K562 (cell line): Measurements from ENCODE around the gene UQCRC2. TPM values are rescaled to one million over a fixed set of nuclear protein-coding genes. Genes with fewer than 3 reads are reported as not detected.

ENCODE experiments used
- ATAC-seq: fragments of 200-7000 bp; cut with Tn5 transposase; 3 replicates; pipeline ENCODE4 v1.9.1; 2020; ENCODE audit warnings: moderate library complexity
- BruUV-seq: library from RNA; stranded (reverse); fragments of 400-500 nt; replicated peaks from 2 replicates; lab custom pipeline; 2021; lab: Mats Ljungman, UMichigan
- CTCF ChIA-PET: fragments of 300-600 bp; formaldehyde crosslinking; extraction: SDS; loops from one replicate; lab custom pipeline; 2021; ENCODE audit warnings: low intra/inter-chr PET ratio; lab: Yijun Ruan, JAX
- POLR2A ChIA-PET: fragments of 300-600, 350-650 bp; sonication (Branson Sonifier 250); formaldehyde crosslinking; extraction: SDS; loops from one replicate; lab custom pipeline; 2021; ENCODE audit warnings: antibody characterized with exemption, inconsistent platforms; lab: Yijun Ruan, JAX
- DNase-seq, 4 experiments: peaks; one replicate each; pipeline versions ENCODE4 v3.0.0 to v3.0.0-alpha.2; 2011 to 2018; ENCODE audit warnings: low spot score in 3 of 4, mixed read lengths in 3 of 4; ENCODE audit errors: extremely low read depth in 1 of 4
- FAIRE-seq: peaks from 2 replicates; lab custom pipeline; 2011; peaks lifted over from hg19 to GRCh38; lab: Jason Lieb, UNC
- H2AFZ ChIP-seq: 2 replicates; pipeline ENCODE4 v1.6.0; 2011; ENCODE audit warnings: low read depth, low read length, control low read depth, inconsistent platforms
- H3K27ac ChIP-seq: fragments of 200-600 bp; 3 replicates; pipeline ENCODE4 v1.8.0; 2011; ENCODE audit warnings: low read depth, mild to moderate bottlenecking, control low read depth, inconsistent platforms, low read length, moderate library complexity, mixed read lengths; ENCODE audit errors: extremely low read depth
- H3K27me3 ChIP-seq, 2 experiments: fragments of 300-600 bp in 1 of 2; 2 replicates in 1 of 2; 3 replicates in 1 of 2; pipeline versions ENCODE4 v1.6.0 to v1.8.0; 2011; ENCODE audit warnings: inconsistent platforms in 2 of 2, low read length in 2 of 2, mild to moderate bottlenecking in 1 of 2, mixed read lengths in 1 of 2, moderate library complexity in 1 of 2; ENCODE audit not compliant: control insufficient read depth in 2 of 2, insufficient read depth in 2 of 2
- H3K36me3 ChIP-seq: fragments of 300-600 bp; 3 replicates; pipeline ENCODE4 v1.8.0; 2011; ENCODE audit warnings: mild to moderate bottlenecking, low read length, inconsistent platforms; ENCODE audit not compliant: control insufficient read depth, insufficient read depth
- H3K4me1 ChIP-seq, 2 experiments: fragments of 200-600 bp in 1 of 2; replicated peaks in 1 of 2; 2 replicates in 1 of 2; 3 replicates in 1 of 2; pipeline versions ENCODE4 v1.5.1 to v1.8.0; 2011; ENCODE audit warnings: inconsistent platforms in 2 of 2, low read length in 2 of 2, mild to moderate bottlenecking in 1 of 2, mixed read lengths in 1 of 2, moderate library complexity in 1 of 2; ENCODE audit not compliant: control insufficient read depth in 2 of 2, insufficient read depth in 2 of 2
- H3K4me2 ChIP-seq: 2 replicates; pipeline ENCODE4 v1.6.1; 2011; ENCODE audit warnings: low read length, control low read depth, inconsistent platforms, mixed read lengths; ENCODE audit not compliant: insufficient read depth
- H3K4me3 ChIP-seq: fragments of 200-600 bp; sonication (generic), shearing (Covaris generic); 2 replicates; pipeline ENCODE4 v1.5.1; 2016; ENCODE audit warnings: control low read depth, inconsistent platforms
- H3K79me2 ChIP-seq: fragments of 200-600 bp; 3 replicates; pipeline ENCODE4 v1.8.0; 2011; ENCODE audit warnings: low read length, inconsistent platforms; ENCODE audit not compliant: control insufficient read depth, insufficient read depth
- H3K9ac ChIP-seq, 2 experiments: 2 replicates each; pipeline versions ENCODE4 v1.6.0 to v1.6.1; 2011; ENCODE audit warnings: low read depth in 2 of 2, low read length in 2 of 2, control low read depth in 1 of 2, inconsistent platforms in 1 of 2, mild to moderate bottlenecking in 1 of 2, mixed read lengths in 1 of 2; ENCODE audit not compliant: insufficient read depth in 1 of 2
- H3K9me1 ChIP-seq: one replicate; pipeline ENCODE4 v1.6.0; 2011; ENCODE audit warnings: inconsistent platforms, mild to moderate bottlenecking, low read length, moderate library complexity; ENCODE audit not compliant: control insufficient read depth, insufficient read depth
- H3K9me3 ChIP-seq: replicated peaks from 2 replicates; pipeline ENCODE4 v1.5.1; 2011; ENCODE audit warnings: low read depth, low read length, inconsistent platforms; ENCODE audit not compliant: control insufficient read depth, insufficient read depth
- H4K20me1 ChIP-seq: replicated peaks from 2 replicates; pipeline ENCODE4 v1.6.1; 2011; ENCODE audit warnings: low read length, inconsistent platforms, mixed read lengths; ENCODE audit not compliant: control insufficient read depth, insufficient read depth
- CBX1 ChIP-seq: sonication (generic); IDR thresholded peaks from 2 replicates; pipeline ENCODE4 v1.6.1; 2016; ENCODE audit warnings: antibody characterized with exemption, low read depth, mild to moderate bottlenecking
- CREB3 ChIP-seq: fragments of 450-650 bp; conservative IDR thresholded peaks from 2 replicates; pipeline ENCODE4 v1.6.1; 2016; ENCODE audit warnings: missing genetic modification characterization, low read depth, mild to moderate bottlenecking, missing compliant biosample characterization, moderate library complexity
- FIP1L1 ChIP-seq: fragments of 200-400 bp; formaldehyde crosslinking; IDR thresholded peaks from 2 replicates; pipeline ENCODE4 v1.6.1; 2018; ENCODE audit warnings: mild to moderate bottlenecking, low read depth, low read length; ENCODE audit not compliant: poor library complexity, severe bottlenecking
- FOXJ3 ChIP-seq: sonication (generic); formaldehyde crosslinking; IDR thresholded peaks from 2 replicates; pipeline ENCODE4 v1.4.0; 2020; ENCODE audit warnings: mild to moderate bottlenecking, missing genetic modification reagents
- FUS ChIP-seq: fragments of 200-400 bp; formaldehyde crosslinking; optimal IDR thresholded peaks from 2 replicates; pipeline ENCODE3; 2017; ENCODE audit warnings: low read depth, low read length
- HES1 ChIP-seq: fragments of 450-650 bp; IDR thresholded peaks from 2 replicates; pipeline ENCODE4 v1.6.1; 2016; ENCODE audit warnings: low read depth, mild to moderate bottlenecking, moderate library complexity
- TAF1 ChIP-seq: IDR thresholded peaks from 2 replicates; pipeline ENCODE4 v1.6.1; 2011; ENCODE audit warnings: mild to moderate bottlenecking, low read length, moderate library complexity; ENCODE audit not compliant: insufficient read depth, control insufficient read depth, severe bottlenecking; ENCODE audit errors: extremely low read depth
- TAL1 ChIP-seq: fragments of 450-650 bp; IDR thresholded peaks from 2 replicates; pipeline ENCODE4 v1.6.1; 2016; ENCODE audit warnings: mild to moderate bottlenecking
- ZNF184 ChIP-seq: sonication (generic); formaldehyde crosslinking; IDR thresholded peaks from 2 replicates; pipeline ENCODE4 v1.5.0; 2020; ENCODE audit warnings: missing genetic modification reagents
- ZNF766 ChIP-seq: fragments of 200-800 bp; sonication (Bioruptor generic); conservative IDR thresholded peaks from 2 replicates; pipeline ENCODE4 v1.6.1; 2016; ENCODE audit warnings: missing genetic modification characterization, missing compliant biosample characterization
- WGBS: fragments of 100-300 bp; shearing (Covaris generic); methylation state at CpG from one replicate; pipeline ENCODE4 v1.1.6; 2016; ENCODE audit warnings: low coverage, mixed read lengths; ENCODE audit not compliant: insufficient coverage; ENCODE audit errors: missing lambda C conversion rate; 5-methylcytosine and 5-hydroxymethylcytosine counted together
- in situ Hi-C: fragments of 300-500 bp; cut with MboI; formaldehyde crosslinking; loops from 4 replicates; pipeline ENCODE4 v1.15.0; 2018; ENCODE audit warnings: inconsistent platforms, mixed read lengths
- intact Hi-C: fragments of 100-400 bp; cut with micrococcal nuclease; formaldehyde crosslinking; loops from 2 replicates; pipeline ENCODE4 v1.14.2; 2022
- polyA plus RNA-seq, 8 experiments: library from polyadenylated mRNA; depleted of rRNA in 4 of 8; stranded (reverse) in 5 of 8; unstranded in 3 of 8; fragments of >200 nt; fragmentation: Nextera tagmentation in 2 of 8; fragmentation: Illumina TruSeq in 1 of 8; extraction: Ambion mirVana in 2 of 8; extraction: Trizol in 1 of 8; gene quantifications; 2 replicates each; pipeline versions ENCODE4 v1.2.1 to v1.2.3, GENCODE V29; 2011 to 2014; ENCODE audit warnings: inconsistent platforms in 1 of 8, missing spikeins in 1 of 8
- total RNA-seq, 7 experiments: library from RNA; depleted of rRNA in 6 of 7; stranded (reverse); fragments of >200 nt in 6 of 7; fragmentation: Illumina TruSeq in 2 of 7; extraction: Trizol in 2 of 7; gene quantifications; 2 replicates each; pipeline versions ENCODE4 v1.2.1 to v1.2.3, GENCODE V29; 2011 to 2021; ENCODE audit warnings: low replicate concordance in 1 of 7

The UQCRC2 gene
- total and polyA plus RNA-seq, 9 of the 15 experiments (the other 6 are each of a cell fraction or from before 2014, with no cell fraction given) = 177 to 516 (median 319) TPM

- CTCF ChIA-PET = interaction anchor here (0.6 to 2.8 kb wide), 4 partner anchors 77 to 187 kb away, joined by 3 to 38 read pairs (median 12); no protein-coding TSS in a partner anchor
- H3K9me3 ChIP-seq = no peaks in the 10 kb centered on the region
- no peak overlapping the region for H3K4me3 ChIP-seq
- no peaks in the 10 kb centered on the region for H3K9me1 ChIP-seq
- no TSS peak for BruUV-seq
- no peak for TF ChIP-seq HES1
- no peak for TF ChIP-seq TAL1
- no peak for TF ChIP-seq CREB3
- TF ChIP-seq ZNF184 (CRISPR knock-in tag) = no peak
- TF ChIP-seq ZNF766 = no peak
- no peak for TF ChIP-seq FOXJ3
- no peak for TF ChIP-seq TAF1
- no peak for TF ChIP-seq FUS
- TF ChIP-seq CBX1 = no peak
- no peak for TF ChIP-seq FIP1L1
- peaks cover 5 to 6% of the 10 kb centered on the region in 2 experiments; a peak in 3 of 5 replicates for H3K4me1 ChIP-seq
- H3K4me2 ChIP-seq = no peak overlapping the region
- H3K9ac ChIP-seq = no peak overlapping the region
- intact Hi-C loops = loop anchor here (1.0 kb wide), 3 partner anchors 76 to 185 kb away; no protein-coding TSS in a partner anchor
- H4K20me1 ChIP-seq = no peaks in the 10 kb centered on the region
- FAIRE-seq (no peak), ATAC-seq (no peak), DNase-seq (peak in 1 of 4 experiments; percentile 20)
- 7% methylated on average over 1 of the region's 1 CpG for WGBS
- H3K27ac ChIP-seq = no peak overlapping the region
- H2AFZ ChIP-seq = no peak overlapping the region
- H3K36me3 ChIP-seq = no peaks in the 10 kb centered on the region
- in situ Hi-C loops = no loop called here
- peaks cover 0 to 4% of the 10 kb centered on the region in 2 experiments; a peak in 2 of 5 replicates for H3K27me3 ChIP-seq
- POLR2A ChIA-PET = interaction anchor here (1.6 kb wide), 1 partner anchor 10 kb away, joined by 7 read pairs; no protein-coding TSS in a partner anchor
- no peaks in the 10 kb centered on the region for H3K79me2 ChIP-seq
These were observed 48.4 kb downstream of the UQCRC2 start for GRCh38 chr16:22001591-22001990.
